ENCODE data around the gene FBXL22.

The FBXL22 gene

GRCh38 chr15:63597038-63597790 is at the start of gene FBXL22:
FBXL22 (plus strand) TSS chr15:63597387; CDS start chr15:63597393, 6 bp downstream.
- no peak for DNase-seq (ENCODE audit: low spot score)

- DNase-seq (ENCODE audit: low spot score): no peak
Observed at GRCh38 chr15:63551400-63551799, 45.8 kb upstream of the FBXL22 start.

- no peak for DNase-seq (ENCODE audit: low spot score)
Observed at GRCh38 chr15:63553388-63553791, 43.8 kb upstream of the FBXL22 start.

GRCh38 chr15:63554337-63554927 is 42.8 kb upstream of the FBXL22 start:
- DNase-seq (ENCODE audit: low spot score): no peak

- no peak for DNase-seq (ENCODE audit: low spot score)
Observed at GRCh38 chr15:63555507-63555906, 41.7 kb upstream of the FBXL22 start.

GRCh38 chr15:63556246-63556645 is 40.9 kb upstream of the FBXL22 start:
- no peak for DNase-seq (ENCODE audit: low spot score)

- no peak for DNase-seq (ENCODE audit: low spot score)
Observed at GRCh38 chr15:63556736-63557135, 40.5 kb upstream of the FBXL22 start.

- no peak for DNase-seq (ENCODE audit: low spot score)
Observed at GRCh38 chr15:63559753-63560152, 37.4 kb upstream of the FBXL22 start.

- no peak for DNase-seq (ENCODE audit: low spot score)
Observed at GRCh38 chr15:63560741-63561448, 36.3 kb upstream of the FBXL22 start.

- DNase-seq (ENCODE audit: low spot score): no peak
Observed at GRCh38 chr15:63564093-63564492, 33.1 kb upstream of the FBXL22 start.

- DNase-seq (ENCODE audit: low spot score): no peak
Observed at GRCh38 chr15:63565536-63566186, 31.5 kb upstream of the FBXL22 start.

GRCh38 chr15:63572749-63573464 is 24.3 kb upstream of the FBXL22 start:
- no peak for DNase-seq (ENCODE audit: low spot score)

- no peak for DNase-seq (ENCODE audit: low spot score)
Observed at GRCh38 chr15:63573533-63573932, 23.7 kb upstream of the FBXL22 start.

- no peak for DNase-seq (ENCODE audit: low spot score)
Observed at GRCh38 chr15:63575312-63575711, 21.9 kb upstream of the FBXL22 start.

- DNase-seq (ENCODE audit: low spot score): no peak
Observed at GRCh38 chr15:63576441-63576840, 20.7 kb upstream of the FBXL22 start.

GRCh38 chr15:63582179-63582578 is 15.0 kb upstream of the FBXL22 start:
- DNase-seq (ENCODE audit: low spot score): no peak

- DNase-seq (ENCODE audit: low spot score): no peak
Observed at GRCh38 chr15:63582718-63583426, 14.3 kb upstream of the FBXL22 start.

GRCh38 chr15:63586790-63587189 is 10.4 kb upstream of the FBXL22 start:
- DNase-seq (ENCODE audit: low spot score): no peak

GRCh38 chr15:63587527-63587926 is 9.7 kb upstream of the FBXL22 start:
- DNase-seq (ENCODE audit: low spot score): no peak

- DNase-seq (ENCODE audit: low spot score): no peak
Observed at GRCh38 chr15:63588826-63589225, 8.4 kb upstream of the FBXL22 start.
